Stimulated activated CD4-positive, alpha-beta T cell treated with anti-CD3 and anti-CD28 coated beads, Interleukin-1b, Interleukin-23, amount 100 ng/mL, for 24 hours (primary cell): ENCODE results near the gene ADAMTSL5.
"Not testable (repeated sequence)": the region's sequence is repeated elsewhere in the genome, so short reads cannot be mapped to it uniquely, and the experiment has no call there.

Source experiments
- DNase-seq, 4 experiments: peaks; one replicate each; pipeline ENCODE4 v3.0.0-alpha.2; 2020; ENCODE audit warnings: low read depth in 4 of 4, low spot score in 1 of 4

The ADAMTSL5 gene

GRCh38 chr19:1531587-1531986 is 18.8 kb upstream of the ADAMTSL5 start:
- no peak for DNase-seq

- DNase-seq = not testable (repeated sequence)
These were observed 18.0 kb upstream of the ADAMTSL5 start for GRCh38 chr19:1530856-1531255.

GRCh38 chr19:1529430-1529816 is 16.6 kb upstream of the ADAMTSL5 start:
- DNase-seq = no peak

DNA sequence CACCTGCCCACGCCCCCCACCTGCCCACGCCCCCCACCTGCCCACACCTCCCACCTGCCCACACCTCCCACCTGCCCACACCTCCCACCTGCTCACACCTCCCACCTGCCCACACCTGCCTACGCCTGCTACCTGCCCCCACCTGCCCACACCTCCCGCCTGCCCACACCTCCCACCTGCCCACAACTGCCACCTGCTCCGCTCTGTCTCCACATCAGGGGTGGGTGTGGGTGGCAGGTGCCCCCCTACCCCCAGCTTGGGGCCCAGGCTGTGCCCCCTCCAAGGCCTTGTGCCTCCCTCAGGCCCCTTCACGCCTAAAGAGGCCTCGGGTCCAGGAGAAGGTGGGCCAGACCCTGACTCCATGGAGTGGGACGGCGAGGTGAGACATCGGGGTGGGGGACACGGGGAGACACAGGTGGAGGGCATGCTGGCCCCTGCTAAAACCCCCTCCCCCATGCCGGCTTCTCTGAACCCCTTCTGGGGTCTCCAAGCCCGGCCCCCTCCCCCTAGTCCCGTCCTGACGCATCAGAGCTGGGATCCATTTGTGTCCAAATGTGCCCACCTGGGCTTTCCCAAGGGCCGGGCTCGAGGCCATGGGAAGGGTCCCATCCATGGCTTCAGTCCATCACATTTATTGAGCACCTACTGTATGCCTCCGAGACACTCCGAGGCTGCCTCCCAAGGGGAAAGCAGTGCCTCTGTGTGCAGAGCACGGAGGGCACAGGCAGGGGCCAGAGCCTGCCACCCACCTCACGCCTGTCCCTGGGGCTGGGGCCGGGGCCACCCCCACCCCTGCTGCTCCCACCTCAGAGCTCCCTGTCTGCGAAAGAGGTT is 16.0 kb upstream of the ADAMTSL5 start:
- DNase-seq = no peak

DNA sequence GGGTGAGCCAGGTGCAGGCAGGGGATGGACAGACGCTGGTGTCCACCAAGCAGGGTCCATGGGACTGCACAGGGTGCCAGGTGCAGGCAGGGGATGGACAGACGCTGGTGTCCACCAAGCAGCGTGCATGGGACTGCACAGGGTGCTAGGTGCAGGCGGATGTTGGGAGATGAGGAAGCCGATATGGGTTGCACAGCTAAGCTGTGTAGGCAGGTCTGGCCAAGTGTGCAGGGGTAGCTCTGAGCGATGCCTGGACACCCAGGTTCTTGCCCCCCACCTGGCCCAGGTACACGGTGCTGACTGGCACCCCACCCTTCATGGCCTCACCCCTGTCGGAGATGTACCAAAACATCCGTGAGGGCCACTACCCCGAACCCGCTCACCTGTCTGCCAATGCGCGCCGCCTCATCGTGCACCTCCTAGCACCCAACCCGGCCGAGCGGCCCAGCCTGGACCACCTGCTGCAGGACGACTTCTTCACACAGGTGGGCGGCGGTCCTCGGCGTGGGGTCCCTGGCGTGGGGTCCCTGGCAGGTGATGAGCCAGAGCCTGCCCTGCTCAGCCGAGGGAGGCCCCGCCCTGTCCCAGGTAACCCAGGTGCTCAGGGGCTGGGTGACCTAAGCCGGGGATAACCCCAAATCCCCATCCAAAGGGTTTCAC is 15.0 kb upstream of the ADAMTSL5 start:
- DNase-seq = no peak

DNA sequence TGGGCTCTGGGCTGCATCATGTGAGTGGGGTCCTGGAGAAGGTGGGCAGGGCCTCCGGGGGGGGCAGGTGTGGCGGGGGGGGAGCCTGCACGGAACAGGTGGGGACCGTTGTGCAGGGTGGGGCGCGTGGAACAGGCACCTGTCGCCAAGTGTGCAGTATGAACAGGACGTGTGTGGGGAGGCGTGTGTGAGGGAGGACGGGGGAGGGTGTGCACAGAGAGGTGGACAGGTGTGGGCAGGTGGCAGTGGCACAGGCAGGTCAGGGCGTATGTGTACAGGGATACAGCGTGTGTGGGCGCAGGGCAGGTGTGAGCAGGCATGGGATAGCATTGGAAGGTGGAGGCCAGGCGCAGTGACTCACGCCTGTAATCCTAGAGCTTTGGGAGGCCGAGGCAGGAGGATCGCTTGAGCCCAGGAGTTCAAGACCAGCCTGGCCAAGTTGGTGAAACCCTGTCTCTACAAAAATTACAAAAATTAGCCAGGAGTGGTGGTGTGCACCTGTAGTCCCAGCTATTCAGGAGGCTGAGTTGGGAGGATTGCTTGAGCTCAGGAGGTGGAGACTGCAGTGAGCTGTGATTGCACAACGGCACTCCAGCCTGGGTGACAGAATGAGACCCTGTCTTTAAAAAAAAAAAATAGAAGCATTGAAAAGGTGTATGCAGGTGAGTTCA is 14.3 kb upstream of the ADAMTSL5 start:
- no peak for DNase-seq

GRCh38 chr19:1526066-1526778 is 13.4 kb upstream of the ADAMTSL5 start:
- DNase-seq = no peak

GRCh38 chr19:1525343-1525742 is 12.5 kb upstream of the ADAMTSL5 start:
- DNase-seq = no peak

DNA sequence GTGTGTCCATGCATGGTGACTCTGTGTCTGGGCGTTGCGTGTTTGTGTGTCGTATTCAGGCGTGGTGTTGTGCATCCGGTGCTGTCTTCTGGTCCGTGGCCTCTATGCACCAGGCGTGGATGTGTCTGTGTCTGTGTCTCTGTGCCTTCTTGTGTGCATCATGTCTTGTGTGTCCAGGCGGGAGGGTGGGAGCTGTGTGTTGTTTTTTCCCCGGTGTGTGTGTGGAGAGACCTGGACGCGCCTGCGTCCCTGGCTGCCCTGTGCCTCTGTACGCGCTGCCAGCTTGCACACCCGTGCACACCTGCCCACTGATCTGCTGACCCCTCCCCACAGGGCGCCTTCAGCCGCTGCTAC is 12.1 kb upstream of the ADAMTSL5 start:
- no peak for DNase-seq

- DNase-seq = no peak
These were observed 11.6 kb upstream of the ADAMTSL5 start for GRCh38 chr19:1524287-1524971.

DNA sequence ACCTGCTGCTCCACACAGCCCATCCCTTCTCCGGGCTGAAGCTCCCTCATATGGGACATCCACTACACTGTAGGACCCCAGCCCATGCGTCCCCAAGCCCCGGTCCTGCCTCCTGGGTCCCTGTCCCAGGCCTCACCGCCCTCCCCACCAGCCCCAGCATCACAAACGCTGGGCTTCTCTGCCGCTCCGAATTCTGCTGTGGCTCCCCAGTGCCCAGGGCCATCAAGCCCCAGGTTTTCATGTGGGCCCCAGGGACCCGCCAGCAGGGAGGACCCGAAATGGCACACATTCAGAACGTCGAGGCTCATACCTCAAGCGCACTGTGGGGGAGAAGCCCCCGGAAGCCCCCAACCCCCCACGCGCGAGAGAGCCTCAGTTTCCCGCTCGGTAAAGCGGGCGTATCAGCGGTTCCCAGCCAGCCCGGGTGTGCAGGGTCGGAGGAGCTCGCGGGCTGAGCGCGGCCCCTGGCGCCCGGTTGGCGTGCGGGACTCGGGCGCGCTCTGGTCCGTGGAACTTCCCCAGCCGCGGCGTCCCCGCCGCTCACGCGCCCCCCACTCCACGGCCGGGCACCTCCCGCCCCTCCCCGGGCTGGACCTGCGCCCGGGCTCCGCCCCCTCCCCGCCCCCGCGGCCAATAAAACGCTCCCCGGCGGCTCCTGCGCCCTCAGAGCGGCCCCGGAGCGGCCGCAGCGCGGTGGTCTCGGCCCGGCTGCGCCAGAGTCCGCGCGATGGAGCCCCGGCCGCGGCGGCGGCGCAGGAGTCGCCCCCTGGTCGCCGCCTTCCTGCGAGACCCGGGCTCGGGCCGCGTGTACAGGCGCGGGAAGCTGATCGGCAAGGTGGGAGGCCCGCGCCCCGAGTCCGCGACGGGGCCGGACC is 10.8 kb upstream of the ADAMTSL5 start, which contains the start of gene PLK5:
TSS of gene PLK5 (plus strand) at position 666 of the 875 bp plus-strand sequence. CDS start 2,920 bp downstream, outside the sequence.
- no peak for DNase-seq

DNA sequence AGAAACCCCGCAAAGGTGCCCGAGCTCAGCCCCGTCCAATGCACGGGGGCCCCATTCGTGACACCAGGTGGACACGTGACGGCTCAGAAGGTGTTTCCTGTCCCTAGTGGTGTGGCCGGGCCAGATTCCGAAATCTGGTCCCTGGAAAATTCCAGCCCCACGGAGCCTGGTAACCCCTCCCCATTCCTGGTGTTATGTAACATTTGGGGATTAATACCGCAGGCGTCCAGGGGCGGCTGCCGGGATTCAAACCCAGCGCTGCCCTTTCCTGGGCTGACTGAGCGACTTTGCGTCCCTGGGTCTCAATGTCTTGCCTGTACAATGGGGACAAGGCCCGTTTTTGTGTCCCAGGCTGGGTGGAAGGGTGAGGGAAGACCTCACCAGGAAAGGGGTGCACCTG is 10.0 kb upstream of the ADAMTSL5 start:
- DNase-seq = no peak

DNA sequence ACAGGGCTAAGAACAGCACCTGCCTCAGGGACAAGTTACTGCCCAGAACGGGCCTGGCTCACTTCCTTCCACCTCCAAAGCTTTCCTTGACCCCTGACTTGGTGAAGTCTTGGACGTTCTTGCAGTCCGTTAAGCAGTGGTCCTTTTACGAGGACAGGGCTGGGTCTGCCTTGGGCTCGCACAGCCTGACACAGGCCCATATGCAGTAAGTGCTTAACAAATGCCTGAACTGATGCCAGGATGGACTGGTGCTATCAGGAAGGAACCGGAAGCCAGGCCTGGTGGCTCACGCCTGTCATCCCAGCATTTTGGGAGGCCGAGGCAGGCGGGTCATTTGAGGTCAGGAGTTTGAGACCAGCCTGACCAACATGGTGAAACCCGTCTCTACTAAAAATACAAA is 9.2 kb upstream of the ADAMTSL5 start:
- no peak for DNase-seq

DNA sequence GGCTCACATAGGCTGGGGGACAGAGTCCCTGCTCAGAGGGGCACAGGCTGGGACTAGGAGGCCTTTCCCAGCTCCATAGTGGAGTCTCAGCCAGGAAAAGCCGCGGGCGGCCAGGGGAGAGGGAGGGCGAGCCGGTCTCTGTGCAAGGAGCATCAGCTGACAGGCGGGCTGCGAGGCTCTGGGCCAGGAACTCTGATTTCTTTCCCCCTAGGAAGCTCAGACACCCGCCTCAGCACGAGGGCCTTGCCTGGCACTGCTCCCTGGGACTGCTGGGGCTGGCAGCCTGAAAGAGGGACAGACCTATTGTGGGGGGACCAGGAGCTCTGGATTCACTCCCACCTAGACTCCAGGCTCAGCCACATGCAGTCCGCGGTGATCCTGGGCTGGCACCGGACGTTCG is 8.8 kb upstream of the ADAMTSL5 start:
- no peak for DNase-seq

DNA sequence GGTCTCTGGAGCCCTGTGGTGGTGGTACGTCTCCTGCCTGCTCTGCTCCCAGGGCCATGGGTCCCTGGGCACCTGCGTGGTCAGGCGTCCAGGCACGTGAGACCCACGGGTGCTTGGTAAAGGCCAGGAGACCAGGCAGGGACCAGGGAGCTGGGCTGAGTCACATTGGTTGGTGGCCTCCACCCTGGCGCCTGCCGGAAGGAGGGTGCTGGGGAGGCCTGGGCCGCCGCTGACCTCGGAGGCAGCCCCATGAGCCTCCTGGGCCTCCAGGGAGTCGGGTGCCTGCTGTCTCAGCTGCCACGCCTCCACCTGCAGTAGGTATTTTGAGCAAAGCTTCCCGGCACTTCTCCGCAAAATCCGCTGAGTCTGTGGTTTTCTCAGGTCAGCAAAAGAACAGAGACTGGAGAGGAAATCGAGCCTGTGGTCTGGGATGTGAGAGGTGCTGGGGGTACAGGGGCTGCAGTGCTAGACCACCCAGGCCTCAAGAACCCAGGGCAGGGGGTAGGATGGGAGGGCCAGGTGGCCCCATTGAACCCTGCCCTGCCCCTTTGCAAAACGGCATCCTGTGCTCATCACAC is 7.5 kb upstream of the ADAMTSL5 start:
- DNase-seq = no peak

DNA sequence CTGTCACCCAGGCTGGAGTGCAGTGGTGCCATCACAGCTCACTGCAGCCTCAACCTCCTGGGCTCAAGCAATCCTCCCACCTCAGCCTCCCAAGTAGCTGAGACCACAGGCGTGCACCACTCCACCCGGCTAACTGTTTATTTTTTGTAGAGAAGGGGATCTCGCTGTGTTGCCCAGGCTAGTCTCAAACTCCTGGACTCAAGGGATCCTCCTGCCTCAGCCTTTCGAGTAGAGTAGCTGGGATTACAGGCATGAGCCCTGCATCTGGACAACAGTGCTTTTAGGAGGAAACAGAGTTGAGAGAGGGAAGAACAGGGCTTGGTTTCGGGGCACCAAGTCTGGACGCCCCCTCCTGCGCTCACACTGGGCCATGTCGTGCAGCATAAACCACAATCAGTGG is 7.0 kb upstream of the ADAMTSL5 start:
- DNase-seq = not testable (repeated sequence)

GRCh38 chr19:1518471-1518870 is 5.7 kb upstream of the ADAMTSL5 start:
- no peak for DNase-seq

GRCh38 chr19:1516395-1516753 is 3.6 kb upstream of the ADAMTSL5 start:
- no peak for DNase-seq

GRCh38 chr19:1514986-1515721 is 2.3 kb upstream of the ADAMTSL5 start:
- no peak for DNase-seq
